SK-N-SH (cell line): Measurements from ENCODE around the gene ZNF609. TPM values are rescaled to one million over a fixed set of nuclear protein-coding genes. Genes with fewer than 3 reads are reported as not detected.

Source experiments
- CTCF ChIA-PET: fragments of 300-600, 350-600 bp; formaldehyde crosslinking; extraction: SDS; loops from one replicate; lab custom pipeline; 2021; lab: Yijun Ruan, JAX
- POLR2A ChIA-PET: fragments of 350-600 bp; sonication (Branson Sonifier 250); formaldehyde crosslinking; extraction: SDS; loops from one replicate; lab custom pipeline; 2020; ENCODE audit warnings: antibody characterized with exemption, inconsistent platforms; lab: Yijun Ruan, JAX
- DNase-seq: peaks from one replicate; pipeline ENCODE4 v3.0.0; 2012
- H2AFZ ChIP-seq: fragments of 200-600 bp; sonication (generic); 2 replicates; pipeline ENCODE4 v1.8.1; 2016; ENCODE audit warnings: antibody characterized with exemption, mild to moderate bottlenecking, low read depth
- H3F3A ChIP-seq: fragments of 200-600 bp; sonication (generic); replicated peaks from 2 replicates; pipeline ENCODE3; 2016; ENCODE audit warnings: antibody characterized with exemption, mild to moderate bottlenecking; ENCODE audit not compliant: insufficient read depth
- H3K27ac ChIP-seq, 2 experiments: fragments of 200-500 bp in 1 of 2; fragments of 200-600 bp in 1 of 2; sonication (Bioruptor generic) in 1 of 2; sonication (generic), shearing (Covaris generic) in 1 of 2; 2 replicates each; pipeline versions ENCODE4 v1.5.1 to v1.6.1; 2014 to 2016; ENCODE audit warnings: low read depth in 2 of 2, inconsistent platforms in 1 of 2, low read length in 1 of 2, mild to moderate bottlenecking in 1 of 2, mixed read lengths in 1 of 2
- H3K27me3 ChIP-seq: fragments of 200-600 bp; sonication (generic), shearing (Covaris generic); 2 replicates; pipeline ENCODE4 v1.6.1; 2016; ENCODE audit warnings: mixed run types; ENCODE audit not compliant: insufficient read depth
- H3K36me3 ChIP-seq, 2 experiments: fragments of 200-500 bp in 1 of 2; fragments of 200-600 bp in 1 of 2; sonication (Bioruptor generic) in 1 of 2; sonication (generic) in 1 of 2; replicated peaks in 1 of 2; 2 replicates each; pipeline versions ENCODE3 to v1.5.1; 2014 to 2016; ENCODE audit warnings: low read length in 1 of 2, mild to moderate bottlenecking in 1 of 2; ENCODE audit not compliant: insufficient read depth in 2 of 2, control insufficient read depth in 1 of 2
- H3K4me1 ChIP-seq, 2 experiments: fragments of 200-500 bp in 1 of 2; fragments of 200-600 bp in 1 of 2; sonication (Bioruptor generic) in 1 of 2; sonication (generic), shearing (Covaris generic) in 1 of 2; 2 replicates each; pipeline versions ENCODE4 v1.5.1 to v1.6.1; 2014 to 2016; ENCODE audit warnings: low read depth in 1 of 2, low read length in 1 of 2, mixed run types in 1 of 2; ENCODE audit not compliant: insufficient read depth in 2 of 2, control insufficient read depth in 1 of 2
- H3K4me2 ChIP-seq: fragments of 200-600 bp; sonication (generic), shearing (Covaris generic); 2 replicates; pipeline ENCODE4 v1.6.1; 2017; ENCODE audit warnings: mixed run types
- H3K4me3 ChIP-seq, 2 experiments: fragments of 200-500 bp in 1 of 2; fragments of 200-600 bp in 1 of 2; sonication (Bioruptor generic) in 1 of 2; sonication (generic), shearing (Covaris generic) in 1 of 2; 2 replicates each; pipeline versions ENCODE4 v1.5.1 to v1.8.1; 2014 to 2016; ENCODE audit warnings: low read depth in 2 of 2, inconsistent platforms in 1 of 2, low read length in 1 of 2, mild to moderate bottlenecking in 1 of 2, mixed read lengths in 1 of 2, moderate library complexity in 1 of 2
- H3K79me2 ChIP-seq: fragments of 200-600 bp; sonication (generic); 2 replicates; pipeline ENCODE4 v1.8.1; 2017; ENCODE audit warnings: mild to moderate bottlenecking; ENCODE audit not compliant: insufficient read depth
- H3K9ac ChIP-seq: fragments of 200-600 bp; sonication (generic); 2 replicates; pipeline ENCODE4 v1.6.1; 2017; ENCODE audit warnings: mixed run types
- H3K9me2 ChIP-seq: fragments of 200-600 bp; sonication (generic); 2 replicates; pipeline ENCODE4 v1.6.1; 2017; ENCODE audit warnings: mixed run types
- H3K9me3 ChIP-seq: fragments of 200-600 bp; sonication (generic); 2 replicates; pipeline ENCODE4 v1.6.1; 2017; ENCODE audit warnings: mixed run types, mild to moderate bottlenecking, moderate library complexity
- H4K20me1 ChIP-seq: fragments of 200-600 bp; sonication (generic); 2 replicates; pipeline ENCODE4 v1.6.1; 2017; ENCODE audit warnings: mild to moderate bottlenecking, mixed run types; ENCODE audit not compliant: insufficient read depth
- ELF1 ChIP-seq: IDR thresholded peaks from 2 replicates; pipeline ENCODE4 v1.4.0; 2012
- FOXJ3 ChIP-seq: sonication (generic); formaldehyde crosslinking; IDR thresholded peaks from 2 replicates; pipeline ENCODE4 v1.5.1; 2020; ENCODE audit warnings: mild to moderate bottlenecking, missing genetic modification reagents
- IRF3 ChIP-seq: fragments of 150-350 bp; IDR thresholded peaks from 2 replicates; pipeline ENCODE4 v1.6.1; 2016; ENCODE audit warnings: mild to moderate bottlenecking, low read depth, low read length
- MXI1 ChIP-seq: IDR thresholded peaks from 2 replicates; pipeline ENCODE4 v1.6.1; 2012; ENCODE audit warnings: mild to moderate bottlenecking, low read depth, low read length, improper control_type of control experiment
- PBX3 ChIP-seq: IDR thresholded peaks from 2 replicates; pipeline ENCODE4; 2012
- RAD21 ChIP-seq: IDR thresholded peaks from 2 replicates; pipeline ENCODE4 v1.6.1; 2012; ENCODE audit warnings: mild to moderate bottlenecking, low read length
- REST ChIP-seq: IDR thresholded peaks from 2 replicates; pipeline ENCODE4 v1.6.1; 2012; ENCODE audit warnings: mild to moderate bottlenecking, low read depth, low read length, moderate library complexity
- SIN3A ChIP-seq: IDR thresholded peaks from 2 replicates; pipeline ENCODE4 v1.6.1; 2012; ENCODE audit warnings: low read depth, mild to moderate bottlenecking, low read length, moderate library complexity, borderline replicate concordance
- TAF1 ChIP-seq: IDR thresholded peaks from 2 replicates; pipeline ENCODE4 v1.6.1; 2012; ENCODE audit warnings: low read depth, mild to moderate bottlenecking, low read length, moderate library complexity, borderline replicate concordance
- TEAD4 ChIP-seq: IDR thresholded peaks from 2 replicates; pipeline ENCODE4 v1.4.0; 2012; ENCODE audit warnings: mild to moderate bottlenecking, borderline replicate concordance; ENCODE audit not compliant: insufficient read depth
- USF1 ChIP-seq: IDR thresholded peaks from 2 replicates; pipeline ENCODE4 v1.4.0; 2012; ENCODE audit warnings: low read depth, borderline replicate concordance
- WGBS: methylation state at CpG from one replicate; pipeline ENCODE4 v1.1.6; 2017; ENCODE audit warnings: low lambda C conversion rate; 5-methylcytosine and 5-hydroxymethylcytosine counted together
- polyA plus RNA-seq, 3 experiments: library from polyadenylated mRNA; depleted of rRNA; stranded (reverse); fragments of >200 nt; gene quantifications; 2 replicates each; pipeline ENCODE4 v1.2.3, GENCODE V29; 2012

ZNF609 gene
- polyA plus RNA-seq, 1 of the 3 experiments (the other 2 are of a cell fraction): 12.6 TPM

- 92% methylated on average over 1 of the region's 1 CpG for WGBS
- H3K27me3 ChIP-seq: no peaks in the 10 kb centered on the region
- TF ChIP-seq REST: no peak
- no peak for TF ChIP-seq TAF1
- TF ChIP-seq FOXJ3 (CRISPR knock-in tag): no peak
- peaks cover 0 to 4% of the 10 kb centered on the region in 2 experiments for H3K36me3 ChIP-seq
- H2AFZ ChIP-seq: no peak overlapping the region
- no peak for DNase-seq
- peaks cover 0 to 3% of the 10 kb centered on the region in 2 experiments; a peak in 1 of 4 replicates for H3K4me1 ChIP-seq
- H3K9ac ChIP-seq: no peak overlapping the region
- H3K79me2 ChIP-seq: peaks cover 36% of the 10 kb centered on the region; the same call in 1 of the 2 replicates
- POLR2A ChIA-PET: no interaction called here
- no peaks in the 10 kb centered on the region for H4K20me1 ChIP-seq
- H3K4me3 ChIP-seq: no peak overlapping the region
- H3K27ac ChIP-seq: no peak overlapping the region
- H3K4me2 ChIP-seq: no peak overlapping the region
- CTCF ChIA-PET: interaction anchor here (0.7 to 1.4 kb wide), 3 partner anchors 8 to 18 kb away, joined by 3 read pairs; no protein-coding TSS in a partner anchor
- H3K9me2 ChIP-seq: no peaks in the 10 kb centered on the region
- H3K9me3 ChIP-seq: no peaks in the 10 kb centered on the region
- peaks cover 14% of the 10 kb centered on the region for H3F3A ChIP-seq
Measured at GRCh38 chr15:64647367-64647766, 187.0 kb downstream of the ZNF609 start.

GRCh38 chr15:64650552-64650951 lies 190.2 kb downstream of the ZNF609 start:
- Histone ChIP-seq H4K20me1 (peaks cover 6% of the 10 kb centered on the region), H3K4me2 (no peak overlapping the region), H3K9me2 (no peaks in the 10 kb centered on the region), H3K9me3 (no peaks in the 10 kb centered on the region), H2AFZ (no peak overlapping the region), H3K79me2 (peaks cover 48% of the 10 kb centered on the region), H3K4me1 (peaks cover 3 to 5% of the 10 kb centered on the region in 2 experiments; a peak in 1 of 4 replicates), H3K36me3 (no peaks in the 10 kb centered on the region), H3F3A (peaks cover 14% of the 10 kb centered on the region), H3K27ac (no peak overlapping the region), H3K27me3 (no peaks in the 10 kb centered on the region), H3K9ac (no peak overlapping the region), H3K4me3 (no peak overlapping the region)
- TF ChIP-seq USF1: no peak
- ChIA-PET CTCF (interaction anchor here (2.0 kb wide), 1 partner anchor 31 kb away, joined by 7 read pairs; no protein-coding TSS in a partner anchor), POLR2A (interaction anchor here (0.6 kb wide), 1 partner anchor 316 kb away, joined by 5 read pairs; no protein-coding TSS in a partner anchor)
- DNase-seq: no peak
- WGBS: 96% methylated on average over 1 of the region's 1 CpG

- Histone ChIP-seq H3K79me2 (peaks cover 48% of the 10 kb centered on the region), H3K9me2 (no peaks in the 10 kb centered on the region), H2AFZ (no peak overlapping the region), H3K27ac (no peak overlapping the region), H3K9ac (no peak overlapping the region), H3F3A (peaks cover 14% of the 10 kb centered on the region), H3K36me3 (no peaks in the 10 kb centered on the region), H3K4me1 (peaks cover 3 to 5% of the 10 kb centered on the region in 2 experiments; a peak in 1 of 4 replicates), H3K4me2 (no peak overlapping the region), H3K27me3 (no peaks in the 10 kb centered on the region), H4K20me1 (peaks cover 6% of the 10 kb centered on the region), H3K9me3 (no peaks in the 10 kb centered on the region), H3K4me3 (no peak overlapping the region)
- DNase-seq: no peak
- POLR2A ChIA-PET: interaction anchor here (0.6 kb wide), 1 partner anchor 381 kb away, joined by 4 read pairs; no protein-coding TSS in a partner anchor
- CTCF ChIA-PET: interaction anchor here (0.9 to 2.0 kb wide), 6 partner anchors 13 to 225 kb away, joined by 3 to 7 read pairs (median 4); no protein-coding TSS in a partner anchor
- WGBS: 94% methylated on average over 4 of the region's 4 CpGs
- TF ChIP-seq TEAD4: no peak
- TF ChIP-seq SIN3A: no peak
- no peak for TF ChIP-seq RAD21
- TF ChIP-seq IRF3: no peak
- TF ChIP-seq PBX3: no peak
- no peak for TF ChIP-seq ELF1
- TF ChIP-seq MXI1: no peak
Measured at GRCh38 chr15:64651601-64652191, 191.3 kb downstream of the ZNF609 start.
